Vagina (tissue), 2 donors: ENCODE data around the gene MTSS2. TPM values are rescaled to one million over a fixed set of nuclear protein-coding genes. Genes with fewer than 3 reads are reported as not detected.

Experiments used
- DNase-seq, 2 donors: peaks; one replicate each; pipeline ENCODE4 v3.0.0-alpha.2; 2017; ENCODE audit errors: extremely low spot score in 2 of 2
- H3K27ac ChIP-seq: fragments of 200-600 bp; sonication (generic); one replicate; pipeline ENCODE4 v1.5.1; 2019
- H3K27me3 ChIP-seq: fragments of 200-600 bp; sonication (generic); one replicate; pipeline ENCODE4 v1.5.1; 2019
- H3K36me3 ChIP-seq, 2 donors: fragments of 200-600 bp; sonication (generic); one replicate each; pipeline ENCODE4 v1.5.1; 2017 to 2019
- H3K4me1 ChIP-seq: fragments of 200-600 bp; sonication (generic); one replicate; pipeline ENCODE4 v1.5.1; 2019
- H3K4me3 ChIP-seq, 2 donors: fragments of 200-600 bp; sonication (generic); 1 replicate in 1 of 2; 2 replicates in 1 of 2; pipeline ENCODE4 v1.5.1; 2016 to 2019
- H3K9me3 ChIP-seq: fragments of 200-600 bp; sonication (generic); one replicate; pipeline ENCODE4 v1.5.1; 2019
- POLR2A ChIP-seq, 2 donors: fragments of 450-650 bp; IDR thresholded peaks; one replicate each; pipeline ENCODE4 v1.6.1; 2017; ENCODE audit warnings: antibody characterized with exemption in 2 of 2, mild to moderate bottlenecking in 2 of 2, moderate library complexity in 2 of 2
- POLR2AphosphoS5 ChIP-seq, 2 donors: sonication (generic); formaldehyde crosslinking; IDR thresholded peaks; one replicate each; pipeline ENCODE4 v1.9.0; 2017; ENCODE audit warnings: antibody characterized with exemption in 2 of 2, mild to moderate bottlenecking in 2 of 2, low read depth in 1 of 2; ENCODE audit not compliant: insufficient read depth in 1 of 2
- intact Hi-C: fragments of 100-400 bp; cut with DNase I; formaldehyde crosslinking; loops from one replicate; pipeline ENCODE4 v1.15.1; 2023
- total RNA-seq: library from RNA; depleted of rRNA; stranded (reverse); fragments of >200 nt; gene quantifications from one replicate; pipeline ENCODE4 v1.2.3, GENCODE V29; 2016
- TF ChIP-seq, protein P1 (sequence below), 3 experiments: fragments of 450-650 bp in 2 of 3; fragments of 200-600 bp in 1 of 3; sonication (generic) in 1 of 3; IDR thresholded peaks; one replicate each; pipeline ENCODE4 v1.5.1; 2017 to 2019; ENCODE audit warnings: antibody characterized with exemption in 3 of 3, mild to moderate bottlenecking in 2 of 3, moderate library complexity in 2 of 3

The MTSS2 gene
- total RNA-seq, 1 donor from 2014 or later: 102 TPM

GRCh38 chr16:70692873-70693671 lies 7.2 kb upstream of the MTSS2 start:
- intact Hi-C loops: no loop called here
- Histone ChIP-seq H3K27ac (peak overlapping the region; percentile 98), H3K9me3 (no peaks in the 10 kb centered on the region), H3K36me3 (no peaks in the 10 kb centered on the region), H3K27me3 (no peaks in the 10 kb centered on the region), H3K4me3 (no peak overlapping the region), H3K4me1 (peaks cover 100% of the 10 kb centered on the region)
- DNase-seq: no peak
- TF ChIP-seq, protein P1, sequence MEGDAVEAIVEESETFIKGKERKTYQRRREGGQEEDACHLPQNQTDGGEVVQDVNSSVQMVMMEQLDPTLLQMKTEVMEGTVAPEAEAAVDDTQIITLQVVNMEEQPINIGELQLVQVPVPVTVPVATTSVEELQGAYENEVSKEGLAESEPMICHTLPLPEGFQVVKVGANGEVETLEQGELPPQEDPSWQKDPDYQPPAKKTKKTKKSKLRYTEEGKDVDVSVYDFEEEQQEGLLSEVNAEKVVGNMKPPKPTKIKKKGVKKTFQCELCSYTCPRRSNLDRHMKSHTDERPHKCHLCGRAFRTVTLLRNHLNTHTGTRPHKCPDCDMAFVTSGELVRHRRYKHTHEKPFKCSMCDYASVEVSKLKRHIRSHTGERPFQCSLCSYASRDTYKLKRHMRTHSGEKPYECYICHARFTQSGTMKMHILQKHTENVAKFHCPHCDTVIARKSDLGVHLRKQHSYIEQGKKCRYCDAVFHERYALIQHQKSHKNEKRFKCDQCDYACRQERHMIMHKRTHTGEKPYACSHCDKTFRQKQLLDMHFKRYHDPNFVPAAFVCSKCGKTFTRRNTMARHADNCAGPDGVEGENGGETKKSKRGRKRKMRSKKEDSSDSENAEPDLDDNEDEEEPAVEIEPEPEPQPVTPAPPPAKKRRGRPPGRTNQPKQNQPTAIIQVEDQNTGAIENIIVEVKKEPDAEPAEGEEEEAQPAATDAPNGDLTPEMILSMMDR (IDR thresholded peaks at IDR 0.05): no peak
- TF ChIP-seq POLR2AphosphoS5 (IDR thresholded peaks at IDR 0.05; ENCODE audit: insufficient read depth in 1 of 2, low read depth in 1 of 2): peak; percentile 28 to 29
- TF ChIP-seq POLR2A (IDR thresholded peaks at IDR 0.05): no peak

DNA sequence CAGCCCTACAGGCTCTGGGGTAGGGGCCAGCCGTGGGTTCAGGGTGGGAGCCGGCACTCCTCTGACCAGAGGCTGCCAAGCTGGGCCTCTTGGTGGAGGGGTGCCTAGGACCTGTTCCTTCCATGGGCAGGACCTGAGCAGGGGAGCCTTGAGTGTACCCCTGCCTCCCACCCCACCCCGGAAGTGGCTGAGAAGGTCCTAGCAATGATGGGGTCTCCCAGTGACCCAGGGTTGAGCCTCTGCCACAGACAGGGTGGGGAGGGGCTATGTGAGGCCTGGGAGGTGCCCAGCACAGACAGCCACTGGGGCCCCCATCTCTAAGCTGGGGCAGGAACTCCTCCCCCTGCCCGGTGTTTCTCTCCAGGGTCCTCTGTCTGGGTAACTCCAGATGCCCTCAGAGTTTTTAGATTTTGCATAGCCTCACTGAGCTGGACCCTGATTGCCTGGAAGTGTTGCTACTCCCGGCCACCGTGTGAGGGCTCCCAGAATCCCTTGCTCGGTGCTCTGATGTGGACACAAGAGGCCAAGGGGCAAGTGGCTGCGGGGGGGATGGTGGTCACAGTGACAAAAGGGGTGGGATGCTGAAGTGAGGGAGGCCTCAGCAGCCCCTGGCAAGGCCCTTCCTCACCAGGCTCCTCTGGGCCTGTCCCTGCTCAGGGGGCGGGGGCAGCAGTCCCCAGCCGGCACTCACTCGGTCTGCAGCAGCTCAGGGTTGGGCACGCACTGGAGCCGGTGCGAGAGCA lies 6.4 kb upstream of the MTSS2 start:
- Histone ChIP-seq H3K27me3 (no peaks in the 10 kb centered on the region), H3K36me3 (no peaks in the 10 kb centered on the region), H3K4me1 (peaks cover 100% of the 10 kb centered on the region), H3K27ac (peak overlapping the region; percentile 98), H3K9me3 (no peaks in the 10 kb centered on the region), H3K4me3 (no peak overlapping the region)
- intact Hi-C loops: no loop called here
- TF ChIP-seq POLR2AphosphoS5 (IDR thresholded peaks at IDR 0.05; ENCODE audit: insufficient read depth in 1 of 2, low read depth in 1 of 2): peak in 1 of 2 donors; percentile 62
- TF ChIP-seq, protein P1 (IDR thresholded peaks at IDR 0.05): no peak
- DNase-seq: no peak

DNA sequence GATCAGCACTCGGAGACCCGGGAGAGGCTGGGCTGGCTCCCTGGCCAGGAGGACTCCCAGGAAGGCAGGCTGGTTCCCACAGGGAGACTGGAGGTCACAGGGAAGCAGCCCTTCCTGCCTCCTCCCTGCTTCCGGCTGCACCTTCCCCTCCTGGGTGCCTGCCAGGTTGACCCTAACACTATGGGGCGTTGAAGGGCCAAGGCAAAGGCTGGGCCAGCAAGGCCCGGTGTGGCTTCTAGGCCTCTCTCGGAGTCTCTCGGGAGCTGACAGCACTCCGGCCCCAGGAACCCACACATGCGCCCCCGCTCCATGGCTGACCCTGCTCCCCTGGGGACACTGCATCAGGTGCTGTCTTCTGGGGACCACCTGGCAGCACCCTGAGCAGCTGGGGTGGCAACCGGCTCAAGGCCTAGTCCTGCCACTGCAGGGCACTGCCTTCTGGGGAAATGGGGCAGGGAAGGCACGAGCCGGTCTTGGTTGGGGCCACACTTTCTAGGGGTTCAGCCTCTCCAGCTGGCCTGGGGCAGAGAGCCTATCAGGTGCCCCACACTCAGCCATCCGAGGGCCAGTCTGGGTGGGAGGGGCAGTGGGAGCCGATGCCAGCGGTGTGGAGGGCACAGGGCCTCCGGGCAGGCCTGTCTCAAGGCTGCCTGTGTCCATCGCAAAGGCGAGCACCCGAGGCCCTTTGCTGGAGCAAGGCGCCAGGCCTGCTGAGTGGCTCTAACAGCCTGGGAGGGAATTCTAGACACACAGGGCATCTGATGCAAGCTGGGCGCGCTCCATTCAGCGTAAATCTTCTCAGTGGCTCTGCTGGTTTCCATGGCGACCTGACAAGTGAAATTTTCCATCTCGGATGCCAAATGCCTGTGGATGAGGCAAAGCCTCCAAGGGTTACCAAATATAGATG lies 5.6 kb upstream of the MTSS2 start:
- Histone ChIP-seq H3K4me1 (peaks cover 100% of the 10 kb centered on the region), H3K4me3 (no peak overlapping the region), H3K9me3 (no peaks in the 10 kb centered on the region), H3K36me3 (no peaks in the 10 kb centered on the region), H3K27me3 (no peaks in the 10 kb centered on the region), H3K27ac (peak overlapping the region; percentile 98)
- no peak for DNase-seq
- intact Hi-C loops: no loop called here
- no peak for TF ChIP-seq POLR2A (IDR thresholded peaks at IDR 0.05)
- TF ChIP-seq POLR2AphosphoS5 (IDR thresholded peaks at IDR 0.05; ENCODE audit: insufficient read depth in 1 of 2, low read depth in 1 of 2): peak; percentile 49 to 82
- TF ChIP-seq, protein P1 (IDR thresholded peaks at IDR 0.05): no peak

DNA sequence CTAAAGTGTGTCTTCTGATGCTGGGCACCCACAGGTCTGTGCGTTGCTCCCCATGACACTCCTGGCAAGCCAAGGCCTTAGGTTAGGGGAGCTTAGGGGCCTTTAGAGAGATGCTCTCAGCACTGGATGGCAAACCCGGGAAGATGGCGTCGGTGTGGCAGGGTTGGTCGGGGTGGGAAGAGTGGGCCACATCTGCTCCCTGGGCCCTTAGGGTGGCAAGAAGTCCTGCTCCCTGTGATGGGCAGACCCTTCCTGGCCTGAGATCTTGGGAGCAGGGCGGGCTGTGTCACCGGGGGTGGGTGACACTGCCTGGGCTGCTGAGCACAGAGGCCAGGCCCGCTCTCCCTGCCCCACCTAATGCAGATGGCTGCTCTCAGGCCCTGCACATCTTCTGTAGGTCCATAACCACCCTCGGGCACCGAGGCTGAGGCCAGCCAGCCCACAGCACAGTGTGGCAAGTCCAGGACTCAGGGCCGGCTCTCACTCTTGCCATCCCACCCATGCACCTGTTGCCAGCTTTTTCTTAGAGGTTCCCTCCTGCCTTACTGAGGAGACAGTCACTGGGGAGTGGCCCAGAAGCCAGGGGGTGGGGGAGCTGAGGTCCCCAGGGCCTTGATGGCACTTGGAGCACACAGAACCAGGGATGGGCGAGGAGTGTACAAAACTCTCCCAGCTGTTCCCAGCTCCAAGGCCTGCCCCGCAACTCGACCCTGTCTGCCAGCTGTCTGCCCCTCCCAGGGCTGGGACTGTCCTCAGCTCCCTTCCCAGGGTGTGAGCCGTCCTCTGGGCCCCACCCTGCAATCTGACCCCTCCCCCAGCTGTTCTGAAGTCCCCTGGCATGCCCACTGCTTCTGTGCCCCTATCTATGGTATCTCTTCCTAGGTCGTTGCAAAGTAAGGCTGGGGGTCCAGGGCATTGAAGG lies 4.4 kb upstream of the MTSS2 start:
- intact Hi-C loops: no loop called here

More for the DNA sequence above, 4.4 kb upstream of the MTSS2 start:
- Histone ChIP-seq H3K27me3 (no peaks in the 10 kb centered on the region), H3K4me1 (peaks cover 90% of the 10 kb centered on the region), H3K9me3 (no peaks in the 10 kb centered on the region), H3K4me3 (no peak overlapping the region), H3K36me3 (no peaks in the 10 kb centered on the region), H3K27ac (peak overlapping the region; percentile 98)
- TF ChIP-seq, protein P1 (IDR thresholded peaks at IDR 0.05): no peak
- no peak for TF ChIP-seq POLR2AphosphoS5 (IDR thresholded peaks at IDR 0.05; ENCODE audit: insufficient read depth in 1 of 2, low read depth in 1 of 2)
- TF ChIP-seq POLR2A (IDR thresholded peaks at IDR 0.05): no peak
- DNase-seq: no peak
